Measurements from ENCODE around the gene WIZ.
A peak's percentile ranks its signal among the peaks of the same experiment; 100 is the strongest.

The WIZ gene

GRCh38 chr19:15448778-15449619 lies 757 bp downstream of the WIZ start:
- no peak for DNase-seq (ENCODE audit: low spot score)
- H3K27ac ChIP-seq = peak overlapping the region; percentile 73
- POLR2A ChIA-PET (ENCODE audit: low non-redundant PET) = no interaction called here
- TF ChIP-seq CTCF (conservative IDR thresholded peaks at IDR 0.05; ENCODE audit: low read depth) = no peak
- CTCF ChIA-PET = interaction anchor here (0.6 kb wide), 1 partner anchor 18 kb away, joined by 3 read pairs; no protein-coding TSS in a partner anchor

GRCh38 chr19:15448044-15448777 lies 1.5 kb downstream of the WIZ start:
- DNase-seq (ENCODE audit: low spot score) = no peak
- CTCF ChIA-PET = interaction anchor here (0.5 to 0.7 kb wide), 3 partner anchors 17 to 69 kb away, joined by 3 read pairs; no protein-coding TSS in a partner anchor
- POLR2A ChIA-PET (ENCODE audit: low non-redundant PET) = no interaction called here
- no peak overlapping the region; the same call in 1 of the 2 replicates for H3K27ac ChIP-seq
- TF ChIP-seq CTCF (conservative IDR thresholded peaks at IDR 0.05; ENCODE audit: low read depth) = no peak

- POLR2A ChIA-PET (ENCODE audit: low non-redundant PET) = interaction anchor here (0.6 kb wide), 1 partner anchor 104 kb away, joined by 3 read pairs; no protein-coding TSS in a partner anchor
- no peak for TF ChIP-seq CTCF (conservative IDR thresholded peaks at IDR 0.05; ENCODE audit: low read depth)
- CTCF ChIA-PET = interaction anchor here (0.7 kb wide), 1 partner anchor 27 kb away, joined by 3 read pairs; no protein-coding TSS in a partner anchor
- H3K27ac ChIP-seq = no peak overlapping the region
- DNase-seq (ENCODE audit: low spot score) = no peak
These were observed 2.7 kb downstream of the WIZ start for GRCh38 chr19:15447057-15447456.

GRCh38 chr19:15445807-15446376 lies 3.9 kb downstream of the WIZ start:
- no peak for TF ChIP-seq CTCF (conservative IDR thresholded peaks at IDR 0.05; ENCODE audit: low read depth)
- H3K27ac ChIP-seq = no peak overlapping the region
- DNase-seq (ENCODE audit: low spot score) = no peak
- POLR2A ChIA-PET (ENCODE audit: low non-redundant PET) = no interaction called here
- CTCF ChIA-PET = no interaction called here

GRCh38 chr19:15445227-15445605 lies 4.5 kb downstream of the WIZ start:
- no peak for TF ChIP-seq CTCF (conservative IDR thresholded peaks at IDR 0.05; ENCODE audit: low read depth)
- ChIA-PET POLR2A (ENCODE audit: low non-redundant PET) (no interaction called here), CTCF (no interaction called here)
- DNase-seq (ENCODE audit: low spot score) = no peak
- H3K27ac ChIP-seq = peak overlapping the region; percentile 4; the same call in 1 of the 2 replicates

GRCh38 chr19:15444505-15445226 lies 5.1 kb downstream of the WIZ start:
- ChIA-PET POLR2A (ENCODE audit: low non-redundant PET) (no interaction called here), CTCF (no interaction called here)
- H3K27ac ChIP-seq = peak overlapping the region; percentile 4; the same call in 1 of the 2 replicates
- no peak for TF ChIP-seq CTCF (conservative IDR thresholded peaks at IDR 0.05; ENCODE audit: low read depth)
- DNase-seq (ENCODE audit: low spot score) = no peak
